Renal cortical epithelial cell (primary cell): ENCODE results near the gene TNFAIP1. TPM values are rescaled to one million over a fixed set of nuclear protein-coding genes. Genes with fewer than 3 reads are reported as not detected.

ENCODE experiments used
- DNase-seq: peaks from one replicate; pipeline ENCODE4 v3.0.0-alpha.2; 2011; ENCODE audit warnings: low read depth
- total RNA-seq: library from RNA; depleted of rRNA; stranded (reverse); fragments of >200 nt; gene quantifications from 2 replicates; pipeline ENCODE4 v1.2.3, GENCODE V29; 2014

The TNFAIP1 gene
- total RNA-seq, 1 donor from 2014 or later = 81.2 TPM

- peak; percentile 44 for DNase-seq
Measured at GRCh38 chr17:28345419-28346198, 10.0 kb downstream of the TNFAIP1 start.

DNA sequence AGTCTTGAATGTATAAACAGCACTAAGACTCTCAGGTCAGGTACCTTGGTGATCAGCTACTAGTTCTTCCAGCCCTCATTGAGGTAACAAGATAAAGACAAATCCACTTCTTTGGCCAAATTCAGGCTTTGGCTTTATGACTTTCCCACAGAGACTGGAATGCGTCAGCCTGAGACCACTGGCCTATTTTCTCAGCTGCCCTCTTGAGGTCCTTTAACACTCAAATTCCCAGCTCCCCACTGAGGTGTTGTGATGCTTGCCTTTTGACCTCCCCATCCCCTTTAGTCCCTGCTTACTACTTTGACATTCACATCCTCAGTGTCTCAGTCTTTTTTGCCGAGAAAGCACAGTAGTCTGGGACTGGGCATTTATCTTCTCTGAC is 10.6 kb downstream of the TNFAIP1 start:
- no peak for DNase-seq

DNA sequence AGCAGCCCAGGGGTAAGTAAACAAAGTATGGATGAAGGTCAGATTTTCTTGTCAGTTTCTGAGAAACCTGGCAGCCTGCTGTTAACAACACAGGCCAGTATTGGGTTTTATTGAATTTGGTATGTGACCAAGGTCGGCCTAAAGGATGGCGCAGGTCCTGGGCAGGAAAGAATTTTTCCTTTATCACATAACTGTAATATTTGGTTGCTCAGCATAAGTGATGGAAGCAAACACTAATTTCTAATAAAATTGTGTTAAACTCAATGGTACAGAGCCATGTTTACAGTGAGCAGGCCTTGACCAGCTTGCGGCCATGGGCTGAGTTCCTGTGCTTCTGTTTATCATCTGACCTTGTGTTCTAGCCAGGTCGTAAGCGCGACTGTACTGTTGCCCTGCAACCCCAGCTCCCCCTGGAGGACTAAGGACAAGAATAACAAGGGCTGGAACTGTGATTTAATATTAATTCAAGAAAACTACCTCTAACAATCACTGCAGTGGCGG is 11.2 kb downstream of the TNFAIP1 start:
- no peak for DNase-seq

GRCh38 chr17:28347261-28347891 is 11.8 kb downstream of the TNFAIP1 start:
- DNase-seq = peak; percentile 96

GRCh38 chr17:28348979-28349378 is 13.4 kb downstream of the TNFAIP1 start:
- no peak for DNase-seq

- no peak for DNase-seq
Measured at GRCh38 chr17:28350271-28350670, 14.7 kb downstream of the TNFAIP1 start.

GRCh38 chr17:28357061-28357900 is 21.7 kb downstream of the TNFAIP1 start, which contains the start of gene POLDIP2:
TSS of gene POLDIP2 (minus strand) at chr17:28357527. CDS start at chr17:28357448, 79 bp downstream.
- peak; percentile 76 for DNase-seq

DNA sequence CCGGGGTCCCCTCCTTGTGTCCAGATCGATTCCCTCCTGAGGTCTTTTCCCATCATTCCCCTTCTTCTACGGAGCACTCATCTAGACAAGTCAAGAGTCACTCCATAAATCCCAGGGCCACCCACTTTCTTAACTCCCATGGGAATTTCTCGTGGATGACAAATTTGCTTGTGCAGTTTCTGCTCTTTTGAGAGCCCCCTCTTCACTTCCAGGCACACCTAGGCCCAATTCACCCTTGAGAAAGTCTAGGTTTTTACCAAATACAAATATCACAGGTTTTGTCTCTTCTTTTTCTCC is 22.3 kb downstream of the TNFAIP1 start:
- no peak for DNase-seq

DNA sequence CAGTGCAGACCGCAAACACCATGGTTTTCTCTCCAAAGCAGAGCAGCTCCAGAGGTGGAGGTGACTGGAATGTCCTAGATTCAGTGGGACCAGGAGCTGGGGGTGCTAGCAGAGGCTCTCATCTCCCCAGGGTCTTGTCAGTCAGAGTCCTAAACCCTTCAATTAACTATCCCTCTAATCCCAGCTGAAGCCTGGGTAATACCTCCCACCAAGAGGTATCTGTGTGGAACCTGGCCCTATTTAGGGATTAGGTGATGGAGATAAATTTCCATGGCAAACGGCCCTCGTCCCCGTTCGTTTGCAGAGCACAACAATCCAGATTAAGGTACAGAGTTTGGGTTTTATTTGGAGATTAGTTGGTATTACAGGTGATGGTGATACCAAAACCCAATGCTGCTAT is 27.6 kb downstream of the TNFAIP1 start:
- no peak for DNase-seq

GRCh38 chr17:28363776-28364650 is 28.5 kb downstream of the TNFAIP1 start:
- no peak for DNase-seq

- DNase-seq = no peak
Measured at GRCh38 chr17:28364665-28365363, 29.3 kb downstream of the TNFAIP1 start, which contains the start of gene SEBOX. TSS of gene SEBOX (minus strand) at chr17:28365199. CDS start at chr17:28365151, 48 bp downstream.

GRCh38 chr17:28365487-28365886 is 29.9 kb downstream of the TNFAIP1 start:
- DNase-seq = no peak

DNA sequence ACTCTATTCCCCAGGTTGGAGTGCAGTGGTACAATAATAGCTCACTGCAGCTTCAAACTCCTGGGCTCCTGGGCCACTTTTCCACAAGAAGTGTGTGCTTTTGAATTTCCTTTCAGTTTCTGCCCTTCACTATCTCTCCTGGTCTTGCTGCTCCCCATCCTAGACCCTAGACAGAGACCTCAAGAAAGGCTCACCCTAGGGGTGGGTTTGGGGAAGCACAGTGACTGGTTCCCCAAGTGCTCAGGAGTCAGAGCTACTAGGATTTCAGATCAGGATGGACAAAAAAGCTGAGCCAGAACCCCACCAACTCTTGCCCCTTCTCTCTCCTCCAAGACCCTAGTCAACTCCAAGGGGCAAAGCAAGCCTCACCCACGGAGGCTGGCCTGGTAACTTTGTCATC is 31.0 kb downstream of the TNFAIP1 start:
- DNase-seq = no peak

DNA sequence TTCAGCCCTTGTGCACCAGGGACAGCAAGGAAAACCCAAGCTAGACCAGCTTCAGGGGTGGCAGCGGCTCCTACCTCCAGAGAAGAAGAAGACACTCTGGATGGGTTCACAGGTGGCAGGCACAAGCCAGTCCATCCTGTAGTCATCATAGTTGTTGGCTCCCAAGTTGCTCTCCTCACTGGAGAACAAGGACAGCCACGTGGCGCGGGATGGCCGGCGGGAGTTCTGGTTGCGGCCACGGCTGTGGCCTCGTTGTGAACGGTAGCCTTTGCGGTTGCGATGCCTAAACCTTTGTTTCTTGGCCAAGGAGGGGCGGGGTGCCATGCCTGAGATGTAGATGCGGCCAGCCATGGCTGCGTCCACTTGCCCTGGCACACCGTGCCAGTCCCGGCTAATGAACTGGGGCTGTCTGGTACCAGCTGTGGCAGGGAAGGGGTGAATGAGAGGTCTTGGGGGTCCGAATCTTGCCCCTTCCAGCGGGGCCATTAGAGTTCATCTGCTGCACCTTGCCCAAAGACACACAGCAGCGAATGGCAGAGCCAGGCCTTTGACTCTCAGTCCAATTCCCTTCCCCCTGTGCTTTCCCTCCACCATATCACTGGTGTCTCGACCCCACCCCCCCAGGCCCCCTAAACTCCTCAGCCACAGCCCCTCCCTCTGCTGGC is 32.2 kb downstream of the TNFAIP1 start:
- DNase-seq = no peak

GRCh38 chr17:28368306-28368831 is 32.8 kb downstream of the TNFAIP1 start:
- no peak for DNase-seq

DNA sequence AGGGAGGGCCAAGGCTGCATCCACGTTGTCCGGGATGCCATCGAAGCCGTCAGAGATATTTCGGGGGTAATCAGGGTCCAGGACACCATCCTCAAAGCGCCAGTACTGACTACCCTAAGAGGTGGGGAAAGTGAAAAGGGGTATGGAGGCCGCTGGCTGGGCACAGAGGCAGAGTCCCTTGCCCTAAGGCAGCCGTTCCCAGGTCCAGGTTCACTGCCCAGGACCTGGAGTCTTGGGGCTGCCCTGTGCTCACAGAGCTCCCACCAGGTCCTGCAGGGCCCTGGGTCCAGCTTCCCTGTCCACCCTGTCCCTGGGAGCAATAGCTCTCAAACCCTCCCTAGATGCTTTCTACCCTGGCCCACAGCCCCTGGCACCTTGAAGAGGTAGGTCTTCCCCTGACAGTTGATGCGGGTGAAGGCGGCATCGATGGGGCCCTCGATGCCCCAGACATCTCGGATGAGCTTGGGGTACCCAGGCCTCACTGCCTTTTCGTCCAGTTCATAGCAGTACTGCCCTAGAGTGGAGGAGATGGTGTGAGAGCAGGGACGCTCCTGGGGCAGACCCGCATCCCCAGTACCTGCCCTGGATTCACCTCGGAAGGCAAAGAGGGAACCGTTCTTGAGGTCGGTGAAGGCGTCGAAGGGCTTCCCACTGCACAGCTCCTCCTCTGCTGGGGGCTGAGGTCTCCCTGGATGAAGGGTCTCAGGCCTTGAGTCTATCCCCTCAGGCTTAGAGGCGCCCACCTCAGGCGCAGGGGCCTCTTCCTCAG is 33.5 kb downstream of the TNFAIP1 start:
- DNase-seq = no peak

GRCh38 chr17:28369684-28370034 is 34.1 kb downstream of the TNFAIP1 start:
- DNase-seq = no peak

GRCh38 chr17:28370035-28370743 is 34.6 kb downstream of the TNFAIP1 start, which contains the start of gene VTN:
TSS of gene VTN (minus strand) at chr17:28370307. CDS start at chr17:28370203, 104 bp downstream.
- no peak for DNase-seq

DNA sequence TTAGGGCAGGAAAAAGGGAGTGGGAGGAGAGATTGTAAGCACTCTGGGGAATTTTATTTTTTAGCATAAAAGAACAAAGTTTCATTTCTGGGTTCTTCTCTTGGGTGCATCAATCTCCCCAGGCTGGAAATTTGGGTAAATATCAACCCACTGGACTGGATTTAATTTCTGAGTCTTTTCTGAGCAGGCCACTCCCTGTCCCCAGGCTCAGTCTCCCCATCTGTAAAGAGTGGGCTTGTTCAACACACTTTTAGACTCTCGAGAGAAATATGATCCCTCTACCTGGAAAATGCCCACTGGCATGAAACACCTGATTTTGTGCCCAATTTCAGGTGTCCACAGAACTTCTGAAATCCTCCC is 35.2 kb downstream of the TNFAIP1 start:
- DNase-seq = no peak
